Stimulated activated naive B cell treated with anti-CD40 and anti-IgM and Interleukin-4, amounts not matched to agents 10 μg/mL and 1 μg/mL and 100 μg/mL, for 72 hours (primary cell): ENCODE results near the gene SUN5.

Experiments
- ATAC-seq, 2 donors: fragments of 150-1000 bp; cut with Tn5 transposase; replicated peaks; 2 replicates each; pipeline ENCODE4 v1.10.0; 2021; ENCODE audit warnings: moderate library complexity in 1 of 2
- DNase-seq: peaks from one replicate; pipeline ENCODE4 v3.0.0; 2021
- H3K27ac Mint-ChIP-seq: one replicate; pipeline ENCODE4 v1.8.0; 2022; ENCODE audit warnings: mild to moderate bottlenecking, mixed read lengths
- H3K27me3 Mint-ChIP-seq, 2 donors: one replicate each; pipeline ENCODE4 v1.8.0; 2022; ENCODE audit warnings: mixed read lengths in 2 of 2
- H3K36me3 Mint-ChIP-seq, 2 donors: one replicate each; pipeline ENCODE4 v1.8.0; 2022; ENCODE audit warnings: mixed read lengths in 2 of 2, mild to moderate bottlenecking in 1 of 2
- H3K4me1 Mint-ChIP-seq, 2 donors: one replicate each; pipeline ENCODE4 v1.8.0; 2022; ENCODE audit warnings: mixed read lengths in 2 of 2, mild to moderate bottlenecking in 1 of 2
- H3K4me3 Mint-ChIP-seq, 2 donors: one replicate each; pipeline ENCODE4 v1.8.0; 2022; ENCODE audit warnings: mild to moderate bottlenecking in 2 of 2, mixed read lengths in 2 of 2, moderate library complexity in 1 of 2
- H3K9me3 Mint-ChIP-seq, 2 donors: one replicate each; pipeline ENCODE4 v1.8.0; 2022; ENCODE audit warnings: mixed read lengths in 2 of 2, mild to moderate bottlenecking in 1 of 2

SUN5 gene

DNA sequence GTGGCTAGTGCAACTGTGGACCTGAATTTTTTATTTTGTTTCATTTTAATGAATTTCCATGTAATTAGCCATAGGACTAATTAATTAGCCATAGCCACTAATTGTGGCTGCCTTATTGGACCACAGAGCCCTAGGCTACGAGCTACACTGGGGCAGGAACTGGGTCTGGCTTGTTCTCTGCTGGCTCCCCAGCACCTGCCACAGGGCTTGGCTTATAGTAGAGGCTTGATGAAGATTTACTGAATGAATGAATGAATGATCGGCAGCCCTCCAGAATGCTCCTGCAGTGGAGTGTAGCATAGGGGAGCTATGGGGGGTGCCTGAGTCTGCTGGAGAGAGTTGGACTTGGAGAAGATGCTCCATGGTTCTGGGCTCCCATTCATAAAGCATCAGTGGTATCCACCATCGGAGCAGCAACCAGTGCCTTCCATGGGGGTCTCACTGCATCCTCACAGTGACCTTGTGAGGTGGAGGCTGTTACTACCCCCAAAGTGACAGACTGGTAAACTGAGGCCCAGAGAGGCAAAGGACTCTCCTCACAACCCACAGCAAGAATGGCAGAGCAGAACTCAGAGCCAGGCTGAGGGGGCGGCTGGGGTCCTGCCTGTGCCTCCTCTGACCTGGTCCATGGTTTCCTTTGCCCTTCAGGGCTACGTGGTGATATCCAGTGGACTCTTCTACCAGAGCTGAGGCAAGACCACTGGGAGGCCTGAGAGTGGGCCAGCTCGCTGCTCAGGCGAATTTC, 18.6 kb upstream of the SUN5 start:
- no peak for ATAC-seq

DNA sequence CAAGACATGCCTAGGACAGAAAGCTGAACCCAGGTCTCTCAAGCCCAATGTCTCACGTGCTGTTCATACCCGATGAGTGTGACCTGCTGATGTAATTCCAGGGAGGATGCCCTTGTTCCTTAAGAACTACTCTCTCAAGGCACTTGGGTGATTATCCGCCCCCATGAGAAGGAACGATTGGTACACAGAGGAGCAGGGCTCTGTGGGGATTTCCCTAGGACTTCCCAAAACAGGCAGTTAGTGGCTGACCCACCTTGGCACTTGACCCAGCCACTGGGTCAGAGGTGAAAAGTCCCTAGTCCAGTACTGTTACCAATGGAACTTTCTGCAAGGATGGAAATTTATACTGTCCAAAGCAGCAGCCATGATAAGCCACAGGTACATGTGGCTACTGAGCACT, 18.1 kb upstream of the SUN5 start:
- no peak overlapping the region for H3K27ac Mint-ChIP-seq
- H3K9me3 Mint-ChIP-seq = no peaks in the 10 kb centered on the region
- ATAC-seq (peak in 1 of 2 donors; percentile 24), DNase-seq (no peak)
- H3K4me1 Mint-ChIP-seq = peaks cover 0 to 5% of the 10 kb centered on the region in 2 donors
- peaks cover 0 to 3% of the 10 kb centered on the region in 2 donors for H3K27me3 Mint-ChIP-seq
- H3K4me3 Mint-ChIP-seq = no peak overlapping the region
- H3K36me3 Mint-ChIP-seq = no peaks in the 10 kb centered on the region

More for the DNA sequence above, 18.6 kb upstream of the SUN5 start:
- no peaks in the 10 kb centered on the region for H3K36me3 Mint-ChIP-seq
- no peaks in the 10 kb centered on the region for H3K9me3 Mint-ChIP-seq
- H3K4me1 Mint-ChIP-seq = peaks cover 0 to 5% of the 10 kb centered on the region in 2 donors
- DNase-seq = no peak
- H3K27me3 Mint-ChIP-seq = peaks cover 0 to 3% of the 10 kb centered on the region in 2 donors
- H3K27ac Mint-ChIP-seq = no peak overlapping the region
- no peak overlapping the region for H3K4me3 Mint-ChIP-seq

DNA sequence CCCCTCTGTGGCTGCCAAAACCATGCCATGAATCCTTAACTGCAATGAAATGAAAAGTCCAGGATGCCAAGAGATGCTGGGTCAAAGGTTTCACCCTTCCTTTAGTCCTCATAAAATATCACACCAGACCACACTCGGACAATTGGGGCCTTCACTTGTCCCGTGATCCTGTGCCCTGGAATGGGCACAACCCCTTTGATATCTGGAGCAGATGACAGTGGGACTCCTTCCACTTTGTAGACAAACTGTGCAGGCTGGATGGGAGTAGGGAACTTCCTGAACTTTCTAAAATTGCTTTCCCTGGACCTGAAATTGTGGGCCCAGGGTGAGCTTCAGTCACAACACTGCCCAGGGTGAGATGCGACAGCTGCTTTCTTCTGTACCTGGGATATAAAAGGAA, 17.6 kb upstream of the SUN5 start:
- H3K27ac Mint-ChIP-seq = peak overlapping the region; percentile 34
- H3K4me1 Mint-ChIP-seq = peaks cover 0 to 5% of the 10 kb centered on the region in 2 donors
- no peak overlapping the region for H3K4me3 Mint-ChIP-seq
- no peaks in the 10 kb centered on the region for H3K9me3 Mint-ChIP-seq
- H3K36me3 Mint-ChIP-seq = no peaks in the 10 kb centered on the region
- no peak for DNase-seq
- no peak for ATAC-seq
- peaks cover 0 to 3% of the 10 kb centered on the region in 2 donors for H3K27me3 Mint-ChIP-seq

DNA sequence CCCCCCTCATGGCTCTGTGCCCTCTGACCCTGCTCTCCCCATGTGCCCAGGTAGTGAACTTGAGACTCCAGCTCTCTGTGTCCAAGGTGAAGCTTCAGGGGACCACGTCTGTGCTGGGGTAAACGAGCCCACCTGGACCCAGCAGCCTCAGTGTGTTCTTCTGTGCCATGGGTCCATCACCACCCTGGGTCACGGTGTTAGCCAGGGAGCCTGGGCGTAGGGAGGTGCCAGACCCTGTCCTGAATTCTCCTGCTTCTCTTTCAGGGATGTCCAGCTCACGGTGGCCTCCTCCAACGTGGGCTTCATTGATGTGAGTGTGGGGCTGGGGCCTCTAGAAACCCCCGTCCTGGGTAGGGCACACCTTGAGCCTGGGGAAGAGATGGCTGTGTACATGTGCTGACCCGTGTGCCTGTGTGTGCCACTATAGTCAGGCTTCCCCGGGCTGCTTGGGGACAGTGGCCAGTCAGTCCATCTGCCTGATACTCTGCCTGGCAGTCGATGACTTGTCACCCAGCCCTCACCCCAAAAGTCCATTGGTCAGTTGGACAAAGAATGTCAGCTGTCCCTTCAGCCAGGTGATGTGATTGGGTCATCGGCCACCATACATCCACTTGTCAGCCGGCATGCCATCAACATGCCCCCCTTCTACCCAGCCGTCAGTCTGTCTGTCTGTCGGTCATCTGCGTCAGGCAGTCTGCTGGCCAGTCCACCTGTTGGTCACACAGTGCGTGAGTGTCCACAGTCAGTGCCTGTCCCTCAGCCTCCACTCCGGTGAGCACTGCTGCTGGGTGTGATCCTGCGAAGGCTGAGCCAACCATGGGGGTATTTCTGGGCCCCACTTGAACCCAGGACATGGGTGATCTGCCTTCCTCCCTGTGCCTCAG, 16.3 kb upstream of the SUN5 start:
- Mint-ChIP-seq H3K4me3 (no peak overlapping the region), H3K9me3 (no peaks in the 10 kb centered on the region), H3K27me3 (peaks cover 6 to 12% of the 10 kb centered on the region in 2 donors), H3K27ac (no peak overlapping the region), H3K36me3 (no peaks in the 10 kb centered on the region), H3K4me1 (peaks cover 0 to 5% of the 10 kb centered on the region in 2 donors)
- ATAC-seq (no peak), DNase-seq (no peak)

DNA sequence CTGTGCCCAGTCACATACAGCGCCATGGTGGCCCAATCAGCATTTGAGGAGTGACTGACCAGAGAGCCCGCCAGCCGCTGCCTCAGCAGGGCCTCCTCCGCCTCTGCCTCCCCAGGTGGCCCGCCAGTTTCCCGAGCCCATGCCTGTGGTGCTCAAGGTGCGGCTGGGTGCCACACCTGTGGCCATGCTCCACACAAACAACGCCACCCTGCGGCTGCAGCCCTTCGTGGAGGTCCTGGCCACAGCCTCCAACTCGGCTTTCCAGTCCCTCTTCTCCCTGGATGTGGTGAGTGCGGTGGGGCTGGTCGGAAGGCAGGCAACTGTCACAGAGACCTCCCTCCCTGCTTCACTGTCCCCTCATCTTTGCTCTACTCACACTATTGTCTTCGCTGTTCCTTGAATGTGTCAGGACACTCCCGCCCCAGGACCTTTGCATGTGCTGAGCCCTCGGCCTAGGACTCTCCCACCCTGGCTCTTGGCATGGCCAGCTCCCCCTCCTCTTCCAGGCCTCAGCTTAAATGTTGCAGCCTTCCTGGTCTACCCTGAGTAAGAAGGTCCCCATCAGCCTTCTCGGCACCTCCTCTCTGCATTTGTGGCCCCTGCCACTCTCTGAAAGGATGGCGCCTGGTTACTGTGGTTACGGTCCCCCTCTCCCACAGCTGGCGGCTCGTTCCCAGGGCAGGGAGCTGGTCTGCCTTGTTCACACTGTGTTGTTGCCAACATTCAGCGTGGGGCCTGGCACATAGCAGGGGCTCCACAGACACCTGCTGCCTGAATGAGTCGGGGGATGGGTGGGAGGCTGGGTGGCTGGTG, 15.4 kb upstream of the SUN5 start:
- no peaks in the 10 kb centered on the region for H3K36me3 Mint-ChIP-seq
- no peak overlapping the region for H3K4me3 Mint-ChIP-seq
- H3K27ac Mint-ChIP-seq = no peak overlapping the region
- ATAC-seq (no peak), DNase-seq (no peak)
- peaks cover 0 to 5% of the 10 kb centered on the region in 2 donors for H3K4me1 Mint-ChIP-seq
- H3K27me3 Mint-ChIP-seq = peaks cover 6 to 16% of the 10 kb centered on the region in 2 donors
- no peaks in the 10 kb centered on the region for H3K9me3 Mint-ChIP-seq

DNA sequence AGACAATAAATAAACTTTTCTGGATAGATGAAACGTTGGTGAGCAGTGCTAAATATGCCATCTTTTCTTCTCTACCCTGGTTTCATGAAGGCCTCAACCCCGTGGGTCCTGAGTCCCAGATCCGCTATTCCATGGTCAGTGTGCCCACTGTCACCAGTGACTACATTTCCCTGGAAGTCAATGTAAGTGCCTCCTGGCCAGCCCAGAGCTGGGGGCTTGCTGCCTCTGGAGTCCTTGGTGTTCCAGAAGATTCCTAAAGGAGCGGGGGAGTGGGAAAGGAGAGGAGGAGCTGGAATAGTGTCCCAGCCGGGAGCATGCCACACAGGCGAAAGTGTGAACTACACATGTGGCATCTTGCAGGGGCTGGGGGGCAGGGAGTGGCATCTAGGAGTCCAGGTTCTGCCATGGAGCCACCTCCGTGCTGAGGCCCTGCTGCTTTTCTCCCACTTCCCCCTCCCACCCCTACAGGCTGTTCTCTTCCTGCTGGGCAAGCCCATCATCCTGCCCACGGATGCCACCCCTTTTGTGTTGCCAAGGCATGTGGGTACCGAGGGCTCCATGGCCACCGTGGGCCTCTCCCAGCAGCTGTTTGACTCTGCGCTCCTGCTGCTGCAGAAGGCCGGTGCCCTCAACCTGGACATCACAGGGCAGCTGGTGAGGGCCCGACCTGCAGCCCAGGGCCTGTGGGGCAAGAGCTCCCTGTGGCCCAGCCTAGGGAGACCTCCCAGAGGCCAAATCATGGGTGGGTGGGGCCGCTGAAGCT, 14.1 kb upstream of the SUN5 start:
- peaks cover 6 to 13% of the 10 kb centered on the region in 2 donors for H3K27me3 Mint-ChIP-seq
- H3K4me1 Mint-ChIP-seq = peaks cover 0 to 5% of the 10 kb centered on the region in 2 donors
- DNase-seq (no peak), ATAC-seq (no peak)
- no peaks in the 10 kb centered on the region for H3K36me3 Mint-ChIP-seq
- H3K9me3 Mint-ChIP-seq = no peaks in the 10 kb centered on the region
- no peak overlapping the region for H3K27ac Mint-ChIP-seq
- no peak overlapping the region for H3K4me3 Mint-ChIP-seq

DNA sequence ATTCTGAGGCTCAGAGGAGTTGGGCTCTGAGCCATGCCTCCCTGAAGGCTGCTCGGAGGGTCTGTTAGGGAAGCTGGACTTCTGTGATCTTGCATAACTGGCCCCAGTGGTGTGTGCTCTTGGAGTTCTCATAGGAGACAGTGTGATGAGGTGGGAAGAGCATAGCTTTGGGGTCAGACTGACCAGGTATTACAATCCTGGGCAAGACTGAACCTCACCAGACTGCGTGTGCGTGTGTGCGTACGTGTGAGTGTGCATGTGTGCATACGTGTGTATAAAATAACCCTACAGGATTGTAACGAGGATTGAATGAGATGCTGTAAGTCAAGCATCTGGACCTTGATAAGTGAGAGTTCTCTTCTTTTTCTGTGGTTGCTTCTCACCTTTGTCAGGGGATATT, 13.3 kb upstream of the SUN5 start:
- no peaks in the 10 kb centered on the region for H3K36me3 Mint-ChIP-seq

DNA sequence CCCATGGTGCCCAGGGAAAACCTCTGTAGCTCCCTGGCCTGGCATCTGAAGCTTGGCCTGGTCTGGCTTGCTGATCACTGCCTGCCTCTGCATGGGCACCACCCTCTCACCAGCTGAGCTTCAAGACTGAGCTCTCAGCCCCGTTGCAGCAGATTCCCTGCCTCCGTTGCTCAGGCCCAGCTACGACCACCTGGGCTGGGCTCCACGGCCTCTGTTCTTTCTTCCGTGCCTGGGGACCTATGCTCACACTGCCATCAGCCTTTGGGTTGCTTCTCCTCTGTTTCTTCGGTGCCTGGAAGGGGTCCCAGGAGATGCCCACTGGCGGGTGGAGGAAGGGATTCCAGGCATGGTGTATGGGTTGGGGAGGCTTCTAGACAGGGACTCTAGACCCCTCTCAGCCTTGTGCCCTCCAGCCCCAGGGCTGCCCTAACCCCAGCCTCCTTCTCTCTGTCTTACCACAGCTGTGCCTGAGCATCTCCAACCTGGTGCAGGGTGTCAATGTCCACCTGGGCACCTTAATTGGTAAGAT, 12.4 kb upstream of the SUN5 start:
- Mint-ChIP-seq H3K27me3 (peaks cover 6 to 13% of the 10 kb centered on the region in 2 donors), H3K9me3 (no peaks in the 10 kb centered on the region), H3K36me3 (no peaks in the 10 kb centered on the region), H3K4me3 (no peak overlapping the region), H3K27ac (no peak overlapping the region), H3K4me1 (peaks cover 0 to 5% of the 10 kb centered on the region in 2 donors)
- DNase-seq (no peak), ATAC-seq (no peak)

More for the DNA sequence above, 13.3 kb upstream of the SUN5 start:
- Mint-ChIP-seq H3K4me3 (no peak overlapping the region), H3K27ac (no peak overlapping the region), H3K27me3 (peaks cover 6 to 13% of the 10 kb centered on the region in 2 donors), H3K4me1 (peaks cover 0 to 5% of the 10 kb centered on the region in 2 donors), H3K9me3 (no peaks in the 10 kb centered on the region)
- ATAC-seq (no peak), DNase-seq (no peak)

DNA sequence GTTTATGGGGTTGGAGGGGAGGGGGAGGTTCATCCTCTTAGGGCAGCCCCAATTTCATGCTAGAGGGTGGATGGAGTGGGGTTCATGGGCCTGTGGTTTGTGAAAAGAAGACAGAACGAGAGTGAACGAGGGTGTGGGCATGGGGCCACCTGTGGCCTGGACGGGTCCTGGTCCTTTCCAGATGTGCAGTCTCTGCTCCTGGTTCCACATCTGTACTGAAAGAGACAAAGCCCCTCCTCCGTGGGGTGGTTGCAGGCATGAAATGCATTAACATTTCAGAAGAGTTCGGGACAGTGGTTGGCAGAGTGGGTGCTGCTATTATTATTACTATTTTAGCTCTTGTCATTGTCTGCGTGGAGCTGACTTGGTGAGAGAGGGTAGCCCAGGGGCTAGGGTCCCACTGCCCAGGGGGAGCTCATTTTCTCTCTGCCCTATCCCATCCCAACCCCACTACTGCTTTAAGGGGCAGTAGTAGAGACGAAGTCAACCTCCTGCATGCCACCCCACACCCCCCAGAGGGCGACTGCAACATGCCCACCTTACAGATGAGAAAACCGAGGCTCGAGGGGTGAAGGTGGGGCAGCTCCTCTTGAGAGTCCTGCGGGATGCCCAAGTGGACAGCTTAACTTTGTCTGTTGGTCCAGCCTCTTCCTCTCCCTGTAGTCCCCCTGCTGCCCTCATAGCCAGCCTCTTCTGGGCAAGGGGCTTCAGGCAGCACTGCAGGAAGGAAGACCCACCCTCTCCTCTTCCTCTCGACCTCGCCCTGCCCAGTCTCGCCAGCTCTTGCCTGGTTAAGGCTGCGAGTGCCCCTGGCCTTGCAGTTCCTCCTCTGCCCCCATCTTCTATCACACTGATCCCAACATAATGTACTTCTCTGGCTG, 11.7 kb upstream of the SUN5 start:
- Mint-ChIP-seq H3K9me3 (no peaks in the 10 kb centered on the region), H3K27me3 (peaks cover 6 to 13% of the 10 kb centered on the region in 2 donors), H3K4me3 (no peak overlapping the region), H3K36me3 (no peaks in the 10 kb centered on the region), H3K4me1 (no peaks in the 10 kb centered on the region), H3K27ac (no peak overlapping the region)
- no peak for DNase-seq
- no peak for ATAC-seq

DNA sequence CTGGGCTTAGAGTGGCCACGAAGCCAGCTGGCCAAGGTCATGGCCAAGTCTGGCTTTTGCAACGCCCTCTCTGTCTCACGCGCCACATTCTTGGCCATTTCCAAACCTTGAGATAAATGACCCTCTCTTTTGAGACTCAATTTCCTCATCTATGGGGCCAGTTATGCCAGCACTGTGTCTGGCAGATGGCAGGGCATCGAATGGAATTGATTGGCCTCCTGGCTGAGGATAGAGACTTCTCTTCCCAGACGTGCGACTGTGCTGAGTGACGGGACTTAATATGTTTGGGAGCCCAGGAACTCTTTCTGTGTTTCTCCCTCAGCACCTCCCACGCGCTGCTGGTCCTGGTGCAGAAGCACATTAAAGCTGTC, 10.9 kb upstream of the SUN5 start:
- ATAC-seq = no peak
- no peak overlapping the region for H3K4me3 Mint-ChIP-seq
- no peak for DNase-seq
- no peaks in the 10 kb centered on the region for H3K36me3 Mint-ChIP-seq
- no peak overlapping the region for H3K27ac Mint-ChIP-seq
- no peaks in the 10 kb centered on the region for H3K4me1 Mint-ChIP-seq
- no peaks in the 10 kb centered on the region for H3K9me3 Mint-ChIP-seq
- peaks cover 6 to 17% of the 10 kb centered on the region in 2 donors for H3K27me3 Mint-ChIP-seq

DNA sequence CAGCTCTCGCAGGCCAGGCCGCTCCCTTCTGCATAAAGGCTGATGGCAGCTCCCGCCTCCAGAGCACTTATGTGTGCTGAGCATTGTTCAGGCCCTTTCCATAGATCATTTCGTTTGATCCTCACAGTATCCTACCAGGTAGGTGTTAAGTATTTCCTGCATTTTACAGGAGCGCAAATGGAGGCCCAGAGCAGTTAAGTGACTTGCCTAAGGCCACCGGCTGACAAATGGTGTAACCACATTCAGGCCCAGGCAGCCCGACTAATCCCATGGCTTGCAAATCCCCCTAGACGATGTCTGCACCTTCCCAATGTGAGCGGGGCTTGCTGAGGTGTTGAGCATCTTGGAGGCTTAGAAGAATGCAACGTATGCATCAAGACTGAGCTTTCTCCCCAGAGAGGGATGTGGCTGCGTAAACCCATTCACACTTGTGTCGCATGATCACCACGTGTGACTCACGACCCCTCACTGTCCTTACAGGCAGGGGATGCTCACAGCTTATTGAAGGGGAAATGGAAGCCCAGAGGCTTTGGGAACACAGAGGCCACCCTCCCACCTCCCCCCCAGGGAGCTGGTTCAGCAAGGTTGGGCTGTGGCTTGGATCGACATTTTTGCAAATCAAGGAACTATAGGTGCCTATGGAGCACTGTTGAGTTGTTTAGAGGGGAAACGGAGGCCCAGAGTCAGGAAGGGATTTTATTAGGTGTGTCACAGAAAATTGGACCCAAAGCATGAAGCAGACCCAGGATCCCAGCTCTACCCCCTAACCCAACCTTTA, 10.3 kb upstream of the SUN5 start:
- no peaks in the 10 kb centered on the region for H3K36me3 Mint-ChIP-seq
- H3K27ac Mint-ChIP-seq = no peak overlapping the region
- H3K4me1 Mint-ChIP-seq = no peaks in the 10 kb centered on the region
- no peaks in the 10 kb centered on the region for H3K9me3 Mint-ChIP-seq
- H3K4me3 Mint-ChIP-seq = no peak overlapping the region
- no peak for ATAC-seq
- no peak for DNase-seq
- peaks cover 6 to 17% of the 10 kb centered on the region in 2 donors for H3K27me3 Mint-ChIP-seq

DNA sequence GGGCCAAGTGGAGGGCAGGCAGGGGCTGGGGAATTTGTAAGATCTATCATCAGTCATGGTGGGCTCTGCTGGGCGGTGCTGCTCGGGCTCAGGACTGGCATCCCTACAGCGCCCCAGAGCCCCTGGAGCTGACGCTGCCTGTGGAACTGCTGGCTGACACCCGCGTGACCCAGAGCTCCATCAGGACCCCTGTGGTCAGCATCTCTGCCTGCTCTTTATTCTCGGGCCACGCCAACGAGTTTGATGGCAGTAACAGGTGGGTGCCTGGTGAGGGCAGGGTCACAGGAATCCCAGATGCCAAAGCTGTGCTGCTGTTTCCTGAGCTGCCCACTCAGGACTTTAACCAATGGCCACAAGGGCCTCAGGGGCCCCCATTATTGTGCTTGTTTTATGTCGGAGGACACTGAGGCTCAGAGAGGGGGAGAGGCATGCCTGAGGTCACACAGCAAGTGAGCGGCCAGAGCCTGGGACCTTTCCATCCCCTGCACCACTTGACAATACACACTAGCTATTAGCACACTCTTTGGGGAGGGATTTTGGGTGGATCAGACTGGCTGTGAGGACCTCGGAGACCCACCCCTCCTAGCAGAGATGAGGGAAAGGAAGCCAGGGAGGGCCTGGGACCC, 9.6 kb upstream of the SUN5 start:
- Mint-ChIP-seq H3K27me3 (peaks cover 6 to 17% of the 10 kb centered on the region in 2 donors), H3K4me1 (no peaks in the 10 kb centered on the region), H3K27ac (no peak overlapping the region), H3K4me3 (no peak overlapping the region), H3K9me3 (no peaks in the 10 kb centered on the region), H3K36me3 (no peaks in the 10 kb centered on the region)
- ATAC-seq (no peak), DNase-seq (no peak)
